Erythroblast (primary cell): ENCODE measurements around the gene LRPPRC.
"Not testable (repeated sequence)": the region's sequence is repeated elsewhere in the genome, so short reads cannot be mapped to it uniquely, and the experiment has no call there.

Experiments used
- GATA1 ChIP-seq: IDR thresholded peaks from 2 replicates; pipeline ENCODE4 v1.6.1; 2011; ENCODE audit warnings: low read depth, mild to moderate bottlenecking, control low read depth, low read length, moderate library complexity
- POLR2A ChIP-seq: IDR thresholded peaks from 2 replicates; pipeline ENCODE4 v1.6.1; 2011; ENCODE audit warnings: mild to moderate bottlenecking, low read length

DNA sequence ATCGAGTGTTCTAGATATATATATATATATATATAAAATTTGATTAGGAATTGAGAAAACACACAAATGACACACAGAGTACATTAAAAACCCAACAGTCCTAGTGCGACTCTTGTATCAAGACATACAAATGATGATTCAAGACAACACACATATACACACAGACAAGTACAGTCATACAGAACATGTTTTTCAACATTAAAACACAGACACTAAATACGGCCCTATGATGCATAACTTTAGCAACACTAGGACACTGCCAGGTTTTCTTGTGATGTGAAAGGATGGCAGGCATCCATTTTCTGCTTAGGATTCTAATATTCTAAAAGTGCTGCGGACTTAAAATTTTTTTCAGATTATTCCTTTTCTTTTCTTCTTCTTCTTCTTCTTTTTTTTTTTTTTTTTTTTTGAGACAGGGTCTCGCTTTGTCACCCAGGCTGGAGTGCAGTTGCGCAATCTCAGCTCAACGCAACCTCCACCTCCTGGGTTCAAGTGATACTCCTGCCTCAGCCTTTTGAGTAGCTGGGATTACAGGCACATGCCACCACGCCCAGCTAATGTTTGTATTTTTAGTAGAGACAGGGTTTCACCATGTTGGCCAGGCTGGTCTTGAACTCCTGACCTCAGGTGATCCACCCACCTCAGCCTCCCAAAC lies 84.5 kb downstream of the LRPPRC start:
- not testable (repeated sequence) for TF ChIP-seq POLR2A, GATA1
